ENCODE results near the gene SLC25A14. TPM values are rescaled to one million over a fixed set of nuclear protein-coding genes. Genes with fewer than 3 reads are reported as not detected.

The SLC25A14 gene
- total and polyA plus RNA-seq, 2 experiments from 2014 or later, result 8.3 to 14.9 TPM

GRCh38 chrX:130385520-130385919, 45.8 kb downstream of the SLC25A14 start, which contains the start of gene GPR119 (continued):
- TF ChIP-seq ZNF114 (CRISPR knock-in tag; IDR thresholded peaks at IDR 0.05) (no peak), POLR2AphosphoS5 (IDR thresholded peaks at IDR 0.05; ENCODE audit: low read depth) (no peak), NANOG (IDR thresholded peaks at IDR 0.05; ENCODE audit: borderline replicate concordance) (no peak), ZNF462 (CRISPR knock-in tag; IDR thresholded peaks at IDR 0.05) (no peak), EZH2phosphoT487 (IDR thresholded peaks at IDR 0.05; ENCODE audit: unreplicated experiment) (no peak), JUNB (IDR thresholded peaks at IDR 0.05; ENCODE audit: unreplicated experiment) (no peak), EZH2 (IDR thresholded peaks at IDR 0.05; ENCODE audit: low read depth, unreplicated experiment) (no peak), STAT1 (IDR thresholded peaks at IDR 0.05; ENCODE audit: unreplicated experiment) (no peak), CREB1 (CRISPR knock-in tag; IDR thresholded peaks at IDR 0.05; ENCODE audit: low read depth) (no peak)

GRCh38 chrX:130386408-130386808, 46.7 kb downstream of the SLC25A14 start:
- Mint-ChIP-seq H3K27ac (no peak overlapping the region), H3K27me3 (ENCODE audit: insufficient read depth, low read depth, poor library complexity) (peaks cover 8% of the 10 kb centered on the region), H3K4me3 (no peak overlapping the region), H3K36me3 (ENCODE audit: low read depth) (no peaks in the 10 kb centered on the region), H3K4me1 (no peaks in the 10 kb centered on the region), H3K9me3 (no peaks in the 10 kb centered on the region)
- Histone ChIP-seq H3K79me2 (replicated peaks; ENCODE audit: insufficient read depth) (no peaks in the 10 kb centered on the region), H3K4me1 (ENCODE audit: insufficient read depth) (no peaks in the 10 kb centered on the region), H2AFZ (no peak overlapping the region), H3K27me3 (ENCODE audit: insufficient read depth) (no peaks in the 10 kb centered on the region), H3K9me2 (ENCODE audit: insufficient read depth) (no peaks in the 10 kb centered on the region), H3K4me2 (no peak overlapping the region), H3F3A (replicated peaks; ENCODE audit: low read depth) (no peaks in the 10 kb centered on the region), H3K4me3 (no peak overlapping the region), H3K36me3 (ENCODE audit: insufficient read depth) (no peaks in the 10 kb centered on the region), H4K20me1 (replicated peaks; ENCODE audit: insufficient read depth) (no peaks in the 10 kb centered on the region), H3K27ac (ENCODE audit: low read depth) (no peak overlapping the region)
- ATAC-seq, result no peak
- no peak for DNase-seq (ENCODE audit: low spot score)
- TF ChIP-seq EZH2phosphoT487 (IDR thresholded peaks at IDR 0.05; ENCODE audit: unreplicated experiment) (no peak), ETS1 (IDR thresholded peaks at IDR 0.05) (no peak), EZH2 (IDR thresholded peaks at IDR 0.05; ENCODE audit: low read depth, unreplicated experiment) (no peak), ZNF462 (CRISPR knock-in tag; IDR thresholded peaks at IDR 0.05) (no peak)

Data from GM23338 (cell line).